ENCODE data around the gene ARSG. TPM values are rescaled to one million over a fixed set of nuclear protein-coding genes. Genes with fewer than 3 reads are reported as not detected.

ARSG gene
- total and polyA plus RNA-seq, 4 donors, result 0.88 to 7.1 (median 4.6) TPM

DNA sequence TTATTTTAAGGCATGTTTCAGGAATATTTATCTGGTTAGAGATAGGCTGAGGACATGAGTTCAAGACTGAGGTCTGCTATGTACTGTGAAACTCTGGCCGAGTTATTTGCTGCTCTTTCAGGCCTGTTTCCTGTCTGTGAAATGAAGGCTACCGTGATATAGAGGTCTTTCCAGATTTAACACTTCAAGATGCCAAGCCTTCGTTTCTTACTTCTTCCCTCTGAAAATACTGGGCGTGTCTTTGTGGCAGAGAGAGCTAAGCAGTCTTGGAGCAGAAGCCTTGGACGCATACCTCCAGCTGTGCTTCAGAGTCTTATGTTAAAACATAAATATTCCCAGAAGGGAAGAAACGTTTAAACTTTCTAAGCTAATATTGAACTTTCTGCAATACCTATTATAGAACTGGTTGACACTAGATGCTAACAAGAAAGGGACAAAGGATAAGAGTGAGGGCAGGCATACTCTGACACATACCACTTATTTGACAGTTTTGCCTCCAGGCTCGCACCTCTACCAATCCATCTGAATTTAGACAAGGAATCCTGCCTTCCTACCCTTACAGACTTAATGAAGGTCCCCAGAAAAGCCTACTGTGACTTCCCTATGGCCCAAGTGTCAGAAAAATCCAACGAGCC is 148.5 kb downstream of the ARSG start:
- H3K4me3 ChIP-seq (ENCODE audit: low read length in 2 of 2), result no peak overlapping the region
- intact Hi-C loops (cut with DNase I), result loop anchor here (5.0 kb wide), 2 partner anchors 177 to 192 kb away; partner anchors contain the start of gene AMZ2 (in 1 of the 2)
- ATAC-seq (ENCODE audit: low FRiP score) (no peak), DNase-seq (no peak)
- WGBS, 2 donors, result 56 to 60% methylated on average over 8 of the region's 8 CpGs
- H3K27me3 ChIP-seq (ENCODE audit: control insufficient read depth in 1 of 2, insufficient read depth in 2 of 2, low read length in 1 of 2), result no peaks in the 10 kb centered on the region
- H3K9me3 ChIP-seq (ENCODE audit: control insufficient read depth, low read length), result no peaks in the 10 kb centered on the region
- H3K4me1 ChIP-seq (ENCODE audit: control insufficient read depth in 1 of 2, insufficient read depth in 2 of 2, low read length in 2 of 2), result no peaks in the 10 kb centered on the region
- no peak overlapping the region for H3K27ac ChIP-seq (ENCODE audit: low read depth in 1 of 2, low read length in 2 of 2)
- H3K36me3 ChIP-seq (ENCODE audit: control insufficient read depth in 1 of 2, insufficient read depth in 2 of 2, low read length in 1 of 2), result peaks cover 5 to 7% of the 10 kb centered on the region in 2 donors

DNA sequence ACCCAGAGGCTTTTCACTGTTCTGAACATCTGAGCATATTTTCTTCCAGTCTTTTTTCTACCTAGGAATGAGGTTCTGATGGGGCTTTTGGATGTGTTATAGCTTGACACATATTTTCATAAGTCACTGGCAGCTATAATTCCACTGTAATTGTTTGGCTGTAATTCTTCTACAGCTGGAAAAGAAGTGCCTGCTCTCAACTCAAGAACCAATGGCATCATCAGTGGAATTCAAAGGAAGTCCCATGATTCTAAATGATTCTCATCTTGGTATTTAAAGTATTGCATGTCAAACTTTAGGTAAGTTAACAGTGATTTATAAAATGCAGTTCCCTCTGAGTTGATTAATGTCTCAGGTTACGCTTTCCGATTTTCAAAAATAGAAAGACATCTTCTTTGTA is 149.2 kb downstream of the ARSG start:
- DNase-seq, result no peak
- no peak for ATAC-seq (ENCODE audit: low FRiP score)
- Histone ChIP-seq H3K36me3 (ENCODE audit: control insufficient read depth in 1 of 2, insufficient read depth in 2 of 2, low read length in 1 of 2) (peaks cover 4 to 7% of the 10 kb centered on the region in 2 donors), H3K27me3 (ENCODE audit: control insufficient read depth in 1 of 2, insufficient read depth in 2 of 2, low read length in 1 of 2) (no peaks in the 10 kb centered on the region), H3K4me3 (ENCODE audit: low read length in 2 of 2) (no peak overlapping the region), H3K4me1 (ENCODE audit: control insufficient read depth in 1 of 2, insufficient read depth in 2 of 2, low read length in 2 of 2) (no peaks in the 10 kb centered on the region), H3K27ac (ENCODE audit: low read depth in 1 of 2, low read length in 2 of 2) (no peak overlapping the region), H3K9me3 (ENCODE audit: control insufficient read depth, low read length) (no peaks in the 10 kb centered on the region)
- intact Hi-C loops (cut with DNase I), result no loop called here
- 88 to 92% methylated on average over 2 of the region's 2 CpGs for WGBS, 2 donors

DNA sequence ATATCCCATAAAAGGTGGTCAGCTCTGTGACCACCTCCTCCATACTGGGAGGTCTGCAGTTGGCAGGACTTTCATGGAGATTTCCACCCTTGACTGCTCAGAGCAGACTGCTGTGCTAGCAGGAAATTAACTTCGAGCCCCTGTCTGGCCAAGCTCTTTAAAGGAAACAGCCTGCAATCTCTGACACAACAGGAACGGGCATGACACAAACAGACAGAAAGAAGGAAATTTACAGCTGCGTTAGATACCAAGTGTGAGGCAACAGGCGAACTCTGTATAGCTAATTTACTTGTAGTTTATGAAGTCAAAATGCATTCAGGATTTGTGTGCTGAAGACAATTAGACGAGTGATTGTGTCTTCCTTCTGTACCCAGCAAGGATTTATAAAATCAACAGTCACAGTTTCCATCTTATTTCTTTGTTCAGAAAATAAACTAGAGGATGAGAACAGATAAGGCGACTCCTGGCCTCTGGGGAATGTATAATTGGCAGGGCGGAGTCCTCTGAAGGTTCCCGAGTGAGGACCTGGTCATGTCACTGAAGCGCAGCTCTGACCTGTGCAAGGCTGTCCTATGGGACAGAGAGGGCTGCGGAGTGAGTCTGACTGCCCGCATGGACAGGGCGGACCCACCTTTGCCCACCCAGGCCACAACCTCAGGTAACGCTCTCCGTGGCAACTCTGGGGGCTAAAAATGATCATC is 149.9 kb downstream of the ARSG start:
- no peak overlapping the region for H3K27ac ChIP-seq (ENCODE audit: low read depth in 1 of 2, low read length in 2 of 2)
- ATAC-seq (ENCODE audit: low FRiP score) (no peak), DNase-seq (no peak)
- intact Hi-C loops (cut with DNase I), result no loop called here
- no peak overlapping the region for H3K4me3 ChIP-seq (ENCODE audit: low read length in 2 of 2)
- peaks cover 2 to 7% of the 10 kb centered on the region in 2 donors for H3K36me3 ChIP-seq (ENCODE audit: control insufficient read depth in 1 of 2, insufficient read depth in 2 of 2, low read length in 1 of 2)
- no peaks in the 10 kb centered on the region for H3K27me3 ChIP-seq (ENCODE audit: control insufficient read depth in 1 of 2, insufficient read depth in 2 of 2, low read length in 1 of 2)
- H3K4me1 ChIP-seq (ENCODE audit: control insufficient read depth in 1 of 2, insufficient read depth in 2 of 2, low read length in 2 of 2), result no peaks in the 10 kb centered on the region
- no peaks in the 10 kb centered on the region for H3K9me3 ChIP-seq (ENCODE audit: control insufficient read depth, low read length)
- 81% methylated on average over 14 of the region's 14 CpGs for WGBS, 2 donors

DNA sequence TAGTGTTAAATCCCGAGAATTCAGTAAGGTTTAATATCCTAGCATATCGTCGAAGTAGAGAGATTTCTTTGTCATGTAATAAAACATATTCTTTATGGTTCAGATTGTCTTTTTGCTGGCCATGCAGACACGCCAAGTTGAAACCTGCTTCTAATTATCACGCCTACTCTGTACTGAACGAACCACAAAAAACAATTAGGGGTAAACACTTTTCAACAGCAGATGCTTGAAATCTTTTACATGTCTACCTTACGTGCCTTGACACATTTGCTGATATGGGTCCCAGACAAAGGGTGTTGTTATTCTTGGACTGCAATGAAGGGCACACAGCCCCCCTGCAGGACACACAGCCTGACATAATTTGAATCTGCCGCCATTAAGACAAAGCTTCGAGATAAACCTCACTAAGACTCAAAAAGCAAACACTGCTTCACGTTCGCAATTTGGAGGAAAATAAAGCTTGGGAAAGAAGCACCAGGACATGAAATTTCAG is 152.7 kb downstream of the ARSG start:
- no peaks in the 10 kb centered on the region for H3K27me3 ChIP-seq (ENCODE audit: control insufficient read depth in 1 of 2, insufficient read depth in 2 of 2, low read length in 1 of 2)
- WGBS, 2 donors, result 73 to 79% methylated on average over 11 of the region's 11 CpGs
- intact Hi-C loops (cut with DNase I), result no loop called here
- peaks cover 7% of the 10 kb centered on the region in 2 donors for H3K36me3 ChIP-seq (ENCODE audit: control insufficient read depth in 1 of 2, insufficient read depth in 2 of 2, low read length in 1 of 2)
- no peak overlapping the region for H3K27ac ChIP-seq (ENCODE audit: low read depth in 1 of 2, low read length in 2 of 2)
- ATAC-seq (ENCODE audit: low FRiP score), result no peak
- no peaks in the 10 kb centered on the region for H3K4me1 ChIP-seq (ENCODE audit: control insufficient read depth in 1 of 2, insufficient read depth in 2 of 2, low read length in 2 of 2)
- no peak for DNase-seq
- H3K4me3 ChIP-seq (ENCODE audit: low read length in 2 of 2), result no peak overlapping the region
- H3K9me3 ChIP-seq (ENCODE audit: control insufficient read depth, low read length), result no peaks in the 10 kb centered on the region

DNA sequence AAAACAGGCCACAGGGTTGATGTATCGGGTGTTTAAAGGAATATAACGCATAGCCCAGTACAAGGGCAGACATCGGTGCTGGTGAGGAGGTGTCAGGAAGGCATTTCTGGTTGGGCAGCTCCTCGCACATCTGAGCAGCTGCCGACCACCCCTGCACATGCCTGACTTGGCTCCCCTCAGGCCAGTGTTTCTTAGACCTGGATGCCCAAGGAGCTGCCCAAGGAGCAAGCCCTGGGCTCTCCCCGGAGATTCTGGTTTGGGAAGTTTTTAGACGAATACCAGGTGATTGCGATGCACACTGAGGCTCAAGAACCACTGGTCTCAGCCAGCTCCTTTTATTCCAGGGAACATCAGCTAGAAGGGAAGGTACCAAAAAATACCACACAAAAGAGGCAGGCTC is 154.4 kb downstream of the ARSG start:
- DNase-seq (no peak), ATAC-seq (ENCODE audit: low FRiP score) (no peak)
- Histone ChIP-seq H3K4me3 (ENCODE audit: low read length in 2 of 2) (no peak overlapping the region), H3K4me1 (ENCODE audit: control insufficient read depth in 1 of 2, insufficient read depth in 2 of 2, low read length in 2 of 2) (no peaks in the 10 kb centered on the region), H3K9me3 (ENCODE audit: control insufficient read depth, low read length) (no peaks in the 10 kb centered on the region), H3K27me3 (ENCODE audit: control insufficient read depth in 1 of 2, insufficient read depth in 2 of 2, low read length in 1 of 2) (no peaks in the 10 kb centered on the region), H3K27ac (ENCODE audit: low read depth in 1 of 2, low read length in 2 of 2) (no peak overlapping the region), H3K36me3 (ENCODE audit: control insufficient read depth in 1 of 2, insufficient read depth in 2 of 2, low read length in 1 of 2) (peaks cover 4 to 9% of the 10 kb centered on the region in 2 donors)
- 84 to 86% methylated on average over 8 of the region's 8 CpGs for WGBS, 2 donors
- intact Hi-C loops (cut with DNase I), result no loop called here

DNA sequence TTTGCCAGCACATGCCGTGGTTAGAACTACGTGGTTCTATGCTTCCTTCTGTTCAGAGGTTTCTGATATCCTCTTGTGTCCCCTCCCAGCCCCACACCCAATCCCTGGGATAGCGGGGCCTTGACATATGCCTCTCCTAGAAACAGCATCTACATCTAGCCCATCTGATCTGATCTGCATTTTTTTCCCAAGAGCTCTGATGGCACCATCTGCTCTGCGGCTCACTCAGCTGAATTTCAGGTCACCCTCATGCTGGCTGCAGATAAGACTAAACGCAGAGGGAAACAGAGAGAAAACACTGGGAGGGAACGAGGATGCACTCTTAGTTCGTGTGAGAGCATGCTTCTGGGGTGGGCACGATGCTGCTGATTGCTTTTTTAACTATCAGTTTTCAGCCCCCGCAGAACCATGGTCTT is 155.3 kb downstream of the ARSG start:
- no peak for ATAC-seq (ENCODE audit: low FRiP score)
- WGBS, 2 donors, result 87 to 90% methylated on average over 9 of the region's 9 CpGs
- intact Hi-C loops (cut with DNase I), result no loop called here
- H3K27ac ChIP-seq (ENCODE audit: low read depth in 1 of 2, low read length in 2 of 2), result no peak overlapping the region
- H3K9me3 ChIP-seq (ENCODE audit: control insufficient read depth, low read length), result no peaks in the 10 kb centered on the region
- no peak for DNase-seq
- H3K27me3 ChIP-seq (ENCODE audit: control insufficient read depth in 1 of 2, insufficient read depth in 2 of 2, low read length in 1 of 2), result no peaks in the 10 kb centered on the region
- peaks cover 4 to 8% of the 10 kb centered on the region in 2 donors for H3K36me3 ChIP-seq (ENCODE audit: control insufficient read depth in 1 of 2, insufficient read depth in 2 of 2, low read length in 1 of 2)
- no peak overlapping the region for H3K4me3 ChIP-seq (ENCODE audit: low read length in 2 of 2)
- no peaks in the 10 kb centered on the region for H3K4me1 ChIP-seq (ENCODE audit: control insufficient read depth in 1 of 2, insufficient read depth in 2 of 2, low read length in 2 of 2)

DNA sequence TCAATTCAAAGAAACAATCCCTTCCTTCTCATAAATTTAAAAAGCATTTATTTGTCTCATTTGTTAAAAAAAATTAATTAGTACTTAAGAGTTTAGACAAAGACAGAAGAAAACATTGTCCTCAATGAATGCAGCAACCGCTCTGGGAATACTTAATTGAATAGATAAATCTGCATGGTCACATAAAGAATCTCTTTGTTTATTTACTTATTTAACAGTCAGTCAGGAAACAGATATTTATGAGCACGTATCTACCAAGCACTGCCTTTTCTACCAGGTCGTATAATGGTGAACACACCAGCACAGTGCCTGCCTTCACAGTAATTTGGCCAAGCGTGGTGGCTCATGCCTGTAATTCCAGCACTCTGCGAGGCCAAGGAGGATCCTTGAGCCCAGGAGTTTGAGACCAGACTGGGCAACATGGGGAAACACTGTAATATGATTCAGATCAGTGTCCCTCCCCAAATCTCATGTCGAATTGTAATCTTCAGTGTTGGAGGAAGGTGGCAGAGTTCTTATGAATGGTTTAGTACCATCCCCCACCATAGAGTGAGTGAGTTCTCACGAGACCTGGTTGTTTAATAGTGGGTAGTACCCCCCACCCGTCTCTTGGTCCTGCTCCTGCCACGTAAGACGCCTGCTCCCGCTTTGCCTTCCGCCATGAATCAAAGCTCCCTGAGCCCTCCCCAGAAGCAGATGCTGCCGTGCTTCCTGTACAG is 157.9 kb downstream of the ARSG start:
- H3K27me3 ChIP-seq (ENCODE audit: control insufficient read depth in 1 of 2, insufficient read depth in 2 of 2, low read length in 1 of 2), result no peaks in the 10 kb centered on the region
- H3K9me3 ChIP-seq (ENCODE audit: control insufficient read depth, low read length), result no peaks in the 10 kb centered on the region
- H3K36me3 ChIP-seq (ENCODE audit: control insufficient read depth in 1 of 2, insufficient read depth in 2 of 2, low read length in 1 of 2), result peaks cover 4 to 8% of the 10 kb centered on the region in 2 donors
- DNase-seq (no peak), ATAC-seq (ENCODE audit: low FRiP score) (no peak)
- 86 to 87% methylated on average over 13 of the region's 13 CpGs for WGBS, 2 donors
- no peaks in the 10 kb centered on the region for H3K4me1 ChIP-seq (ENCODE audit: control insufficient read depth in 1 of 2, insufficient read depth in 2 of 2, low read length in 2 of 2)
- intact Hi-C loops (cut with DNase I), result no loop called here
- H3K27ac ChIP-seq (ENCODE audit: low read depth in 1 of 2, low read length in 2 of 2), result no peak overlapping the region
- no peak overlapping the region for H3K4me3 ChIP-seq (ENCODE audit: low read length in 2 of 2)

DNA sequence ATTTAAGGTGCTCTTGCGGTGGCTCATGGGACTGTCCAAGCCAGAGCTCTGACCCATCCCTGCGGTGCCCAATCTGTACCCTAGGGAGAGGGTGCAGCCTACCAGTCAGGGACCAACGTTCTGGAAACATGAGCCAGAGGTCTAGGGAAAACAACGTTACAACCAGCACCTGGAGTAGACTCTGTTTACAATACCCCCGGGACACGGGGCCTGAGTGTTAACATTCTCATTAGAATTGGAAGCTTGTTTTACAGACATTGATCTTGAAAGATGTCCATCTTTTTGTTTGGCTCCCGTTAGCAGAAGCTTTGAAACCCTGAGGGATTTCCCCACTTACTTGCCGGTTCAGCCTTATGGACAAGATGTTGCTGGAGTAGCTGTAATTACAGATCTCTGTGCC is 159.1 kb downstream of the ARSG start:
- H3K4me3 ChIP-seq (ENCODE audit: low read length in 2 of 2), result no peak overlapping the region
- peaks cover 4 to 8% of the 10 kb centered on the region in 2 donors for H3K36me3 ChIP-seq (ENCODE audit: control insufficient read depth in 1 of 2, insufficient read depth in 2 of 2, low read length in 1 of 2)
- intact Hi-C loops (cut with DNase I), result no loop called here
- no peak overlapping the region for H3K27ac ChIP-seq (ENCODE audit: low read depth in 1 of 2, low read length in 2 of 2)
- no peaks in the 10 kb centered on the region for H3K27me3 ChIP-seq (ENCODE audit: control insufficient read depth in 1 of 2, insufficient read depth in 2 of 2, low read length in 1 of 2)
- DNase-seq (no peak), ATAC-seq (ENCODE audit: low FRiP score) (no peak)
- 73 to 77% methylated on average over 8 of the region's 8 CpGs for WGBS, 2 donors
- H3K9me3 ChIP-seq (ENCODE audit: control insufficient read depth, low read length), result no peaks in the 10 kb centered on the region
- no peaks in the 10 kb centered on the region for H3K4me1 ChIP-seq (ENCODE audit: control insufficient read depth in 1 of 2, insufficient read depth in 2 of 2, low read length in 2 of 2)
